Midbrain (tissue), 1 donor: ENCODE results near the gene ATP9B.

Experiments used
- DNase-seq: peaks from one replicate; lab custom pipeline; 2025; lab: John Stamatoyannopoulos, UW

The ATP9B gene

DNA sequence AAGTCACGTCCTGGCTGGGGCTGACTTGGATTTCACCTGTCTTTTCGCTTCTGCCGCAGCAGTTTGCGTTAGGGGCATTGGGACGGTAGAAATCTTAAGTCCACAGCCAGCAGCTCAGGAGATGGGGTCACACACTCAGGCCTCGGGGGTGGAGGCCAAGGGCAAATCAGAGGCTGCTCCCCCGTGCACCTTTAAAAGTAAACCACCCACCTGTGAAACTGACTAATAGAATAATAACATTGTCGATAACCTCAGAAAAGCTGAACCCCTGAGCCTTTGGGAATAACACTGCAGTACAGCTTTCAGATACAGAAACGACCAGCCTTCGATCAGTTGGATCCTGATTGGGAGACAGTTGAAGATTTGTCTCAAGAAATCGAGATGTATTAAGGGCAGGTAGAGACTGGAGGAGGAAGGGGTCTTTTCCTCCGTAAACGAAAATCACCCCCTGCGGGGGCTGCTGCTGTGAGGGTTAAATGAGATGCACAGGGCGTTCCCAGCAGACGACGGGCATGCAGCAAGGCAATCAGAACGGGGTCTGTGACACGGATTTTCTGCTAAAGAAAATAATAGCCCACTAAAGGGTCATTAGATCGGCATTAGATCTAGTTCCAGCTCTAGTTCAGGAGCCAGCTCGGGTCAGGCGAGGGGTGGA is 310.2 kb downstream of the ATP9B start:
- no peak for DNase-seq

GRCh38 chr18:79379931-79380815 is 311.0 kb downstream of the ATP9B start:
- DNase-seq, result no peak

DNA sequence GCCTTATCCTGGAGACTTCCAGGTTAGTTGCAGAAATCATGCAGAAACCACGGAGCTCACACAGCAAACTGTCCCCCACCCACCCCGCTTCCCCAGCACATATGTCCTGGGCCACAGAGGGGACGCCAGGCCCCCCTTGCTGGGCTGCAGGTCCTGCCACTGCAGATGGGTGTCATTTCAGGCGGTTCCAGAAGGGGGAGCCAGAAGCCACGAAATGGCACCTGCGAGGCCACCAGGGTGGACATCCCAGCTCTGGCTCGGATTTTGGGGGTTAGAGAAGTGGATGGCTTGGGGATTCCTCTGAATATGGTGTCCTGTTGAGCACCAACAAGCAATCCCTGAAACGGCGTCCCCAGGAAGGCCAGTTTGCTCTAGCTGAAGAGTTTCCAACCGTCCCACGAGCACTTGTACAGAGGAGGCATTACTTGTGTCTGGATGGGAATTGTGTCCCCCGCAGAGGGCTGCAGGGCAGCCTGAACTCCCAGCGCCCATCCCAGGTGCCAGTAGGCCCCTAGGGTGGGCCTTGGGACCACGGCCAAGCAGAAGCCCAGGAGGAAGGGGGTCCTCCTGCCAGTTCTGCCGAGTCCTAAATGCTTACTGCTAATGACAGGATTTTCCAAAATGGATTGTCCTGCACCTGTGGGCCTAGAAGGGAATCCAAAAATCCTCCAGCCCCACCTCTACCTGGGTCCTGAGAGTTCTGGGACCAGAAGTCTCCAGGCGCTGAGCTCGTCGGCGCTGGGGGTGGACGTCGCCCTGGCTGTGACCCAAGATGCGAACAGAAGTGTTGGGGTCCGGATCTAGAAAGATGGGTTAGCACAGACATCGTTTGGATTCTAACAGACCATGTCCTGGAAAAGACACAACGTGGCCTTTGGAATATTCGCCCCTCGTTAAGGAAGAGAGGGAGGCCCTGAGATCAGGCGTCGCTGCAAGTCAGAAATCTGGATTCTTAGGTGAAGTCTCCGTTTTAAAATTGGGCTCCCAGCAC is 311.9 kb downstream of the ATP9B start:
- DNase-seq, result peak; percentile 56

GRCh38 chr18:79381811-79382311 is 312.7 kb downstream of the ATP9B start:
- no peak for DNase-seq

- no peak for DNase-seq
Observed at GRCh38 chr18:79382681-79383387, 313.6 kb downstream of the ATP9B start.

DNA sequence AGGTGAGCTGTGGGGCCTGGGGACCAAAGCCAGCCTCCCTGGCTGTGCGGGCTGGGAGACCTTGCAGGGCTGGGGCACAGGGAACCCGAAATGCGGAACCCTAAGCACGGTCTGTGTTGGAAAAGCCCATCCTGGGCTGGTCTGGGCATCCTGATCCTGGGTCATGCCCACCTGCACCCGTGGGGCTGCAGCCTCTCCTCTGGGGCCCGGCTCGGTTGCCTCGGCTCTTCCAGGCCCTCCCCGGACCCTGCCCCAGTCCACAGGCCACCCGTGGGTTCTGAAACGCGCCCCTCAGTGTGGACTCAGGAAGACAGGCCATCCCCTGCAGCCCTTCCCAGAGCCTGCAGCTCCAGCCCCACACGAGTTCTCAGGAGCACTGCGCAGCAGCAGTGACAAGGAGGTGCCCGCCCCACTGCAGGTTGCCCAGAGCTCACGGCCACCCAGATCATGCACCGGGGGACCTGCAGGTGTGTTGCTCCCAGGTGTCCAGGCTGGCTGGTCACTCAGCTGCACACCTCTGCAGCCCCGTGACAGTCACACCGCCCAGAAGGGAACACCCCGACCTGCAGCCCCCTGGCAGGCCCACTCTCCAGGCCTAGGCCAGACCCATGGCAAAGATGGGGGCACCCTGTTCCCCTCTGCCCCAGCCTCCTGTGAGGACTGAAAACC is 314.3 kb downstream of the ATP9B start:
- no peak for DNase-seq

- DNase-seq, result no peak
Observed at GRCh38 chr18:79384151-79384807, 315.1 kb downstream of the ATP9B start.

- no peak for DNase-seq
Observed at GRCh38 chr18:79384834-79385233, 315.6 kb downstream of the ATP9B start.

GRCh38 chr18:79385326-79385707 is 316.1 kb downstream of the ATP9B start:
- no peak for DNase-seq

- no peak for DNase-seq
Observed at GRCh38 chr18:79385708-79386341, 316.6 kb downstream of the ATP9B start.

DNA sequence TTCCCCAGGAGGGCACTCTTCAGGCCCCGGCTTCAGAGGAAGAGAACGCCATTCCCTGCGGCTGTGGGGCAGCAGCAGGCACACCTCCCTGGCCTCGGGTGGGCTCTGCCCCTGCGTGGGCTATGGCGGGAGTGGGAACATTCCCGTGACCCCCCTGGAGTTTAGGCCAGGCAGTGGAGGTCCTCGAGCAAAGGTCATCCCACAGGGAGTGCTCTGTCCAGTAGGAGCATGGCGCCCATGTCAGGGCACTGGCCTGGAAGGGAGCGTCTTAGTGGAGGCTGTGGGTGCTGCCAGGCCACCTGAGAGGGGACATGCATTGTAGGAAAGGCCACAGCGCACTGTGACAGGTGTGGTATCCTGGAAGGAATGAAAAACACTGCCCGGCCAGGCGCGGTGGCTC is 317.4 kb downstream of the ATP9B start:
- DNase-seq, result no peak

GRCh38 chr18:79387214-79387613 is 318.0 kb downstream of the ATP9B start:
- DNase-seq, result no peak

- DNase-seq, result no peak
Observed at GRCh38 chr18:79387615-79388014, 318.4 kb downstream of the ATP9B start.

- no peak for DNase-seq
Observed at GRCh38 chr18:79388043-79388442, 318.8 kb downstream of the ATP9B start.

GRCh38 chr18:79389689-79390088 is 320.5 kb downstream of the ATP9B start:
- DNase-seq, result no peak

DNA sequence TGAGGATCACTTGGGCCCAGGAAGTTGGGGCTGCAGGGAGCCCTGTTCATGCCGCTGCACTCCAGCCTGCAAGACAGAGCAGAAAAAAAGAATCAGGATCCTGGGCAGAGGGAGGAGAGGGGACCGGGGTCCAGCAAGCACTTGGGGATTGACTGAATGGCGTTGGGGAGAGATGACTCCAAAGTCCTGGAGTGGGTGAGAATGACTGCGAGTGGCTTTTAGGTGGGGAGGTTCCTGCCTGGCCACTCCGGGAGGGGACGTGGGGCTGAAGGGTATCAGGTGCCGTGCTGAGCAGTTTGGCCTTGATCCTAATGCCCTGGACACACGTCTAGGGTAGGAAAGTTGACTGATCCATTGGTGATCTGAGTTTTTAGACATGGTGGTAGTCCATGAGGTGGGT is 323.0 kb downstream of the ATP9B start:
- DNase-seq, result no peak

DNA sequence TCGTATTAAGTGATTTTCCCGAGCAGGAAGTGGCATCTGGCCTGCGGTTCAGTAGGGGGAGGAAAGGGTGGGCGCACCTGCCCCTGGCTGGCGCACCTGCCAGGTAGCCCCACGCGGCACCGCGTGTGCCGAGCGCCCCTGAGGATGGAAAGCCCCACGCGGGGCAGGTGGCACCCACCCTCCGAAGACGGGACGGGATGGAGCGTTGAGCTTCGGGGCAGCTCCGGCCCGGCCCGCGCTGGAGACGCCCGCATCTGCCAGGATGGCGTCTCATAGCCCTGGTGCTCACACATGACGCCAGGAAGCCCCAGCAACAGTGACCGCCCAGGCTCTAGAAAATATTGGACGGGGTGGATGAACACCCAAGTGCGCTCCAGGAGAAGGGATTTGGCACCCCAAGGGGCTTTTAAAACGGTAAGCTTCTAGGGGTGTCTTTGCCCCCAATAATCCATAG is 324.0 kb downstream of the ATP9B start:
- no peak for DNase-seq

- peak; percentile 54 for DNase-seq
Observed at GRCh38 chr18:79393635-79394533, 324.7 kb downstream of the ATP9B start.
